HFFc6 (cell line): ENCODE measurements around the gene SLC10A1. TPM values are rescaled to one million over a fixed set of nuclear protein-coding genes. Genes with fewer than 3 reads are reported as not detected.

ENCODE experiments used
- DNase-seq: peaks from one replicate; pipeline ENCODE4 v3.0.0-alpha.2; 2018
- H3K27ac Mint-ChIP-seq: 2 replicates; pipeline ENCODE4 v1.8.0; 2020; ENCODE audit warnings: mild to moderate bottlenecking, mixed read lengths
- H3K27me3 Mint-ChIP-seq: 2 replicates; pipeline ENCODE4 v1.8.0; 2021; ENCODE audit warnings: mild to moderate bottlenecking, moderate library complexity, mixed read lengths; ENCODE audit not compliant: insufficient read depth
- H3K36me3 Mint-ChIP-seq: 2 replicates; pipeline ENCODE4 v1.8.0; 2021; ENCODE audit warnings: low read depth, mixed read lengths
- H3K4me1 Mint-ChIP-seq: 2 replicates; pipeline ENCODE4 v1.8.0; 2020; ENCODE audit warnings: low read depth, mixed read lengths
- H3K4me3 Mint-ChIP-seq: 2 replicates; pipeline ENCODE4 v1.8.0; 2020; ENCODE audit warnings: mild to moderate bottlenecking, moderate library complexity, mixed read lengths
- H3K9me3 Mint-ChIP-seq: 2 replicates; pipeline ENCODE4 v1.8.0; 2020; ENCODE audit warnings: mild to moderate bottlenecking, mixed read lengths
- CTCF ChIP-seq: fragments of 200-600 bp; sonication (generic); IDR thresholded peaks from 2 replicates; pipeline ENCODE4 v1.5.0; 2021; ENCODE audit warnings: antibody characterized with exemption, mild to moderate bottlenecking
- total RNA-seq, 6 experiments: library from RNA; stranded (reverse); fragmentation: NEBNext Ultra II Directional; extraction: Animal tissue kit (Norgen Biotek cat#: 25700); gene quantifications; 2 replicates in 1 of 6; 3 replicates in 5 of 6; pipeline ENCODE4 v1.2.3, GENCODE V29; 2021

The SLC10A1 gene
- total RNA-seq, 6 experiments from 2014 or later, result not detected

DNA sequence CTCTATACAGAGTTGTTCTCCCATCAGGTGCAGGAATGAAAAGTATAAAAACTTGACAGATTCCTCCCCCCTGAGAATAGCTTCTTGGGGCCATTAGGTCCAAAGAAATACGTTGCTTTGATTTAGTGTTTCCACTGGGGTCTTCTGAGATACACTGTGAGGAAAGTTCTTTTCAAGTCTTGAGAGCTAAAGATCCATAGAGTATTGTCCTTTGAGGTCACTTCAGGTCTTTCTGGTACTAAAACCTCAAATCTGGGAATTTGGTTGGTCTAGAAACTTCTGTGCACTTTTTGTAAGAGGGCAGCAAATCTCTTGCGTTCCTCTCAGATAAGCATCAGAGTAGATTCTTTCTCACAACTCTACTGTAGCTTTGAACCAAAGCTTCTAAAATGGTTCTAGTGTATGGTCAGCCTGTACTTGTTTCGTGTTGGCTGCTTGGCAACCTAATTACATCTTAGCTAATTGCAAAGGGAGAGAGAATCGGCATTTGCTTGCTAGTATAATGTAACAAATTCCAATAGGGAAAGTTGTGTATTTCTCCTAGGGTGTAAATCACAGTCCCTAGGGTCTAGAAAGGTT, 20.1 kb downstream of the SLC10A1 start:
- no peak for TF ChIP-seq CTCF
- Mint-ChIP-seq H3K36me3 (peaks cover 74% of the 10 kb centered on the region), H3K27ac (peak overlapping the region; percentile 2; the same call in 1 of the 2 replicates), H3K27me3 (peaks cover 15% of the 10 kb centered on the region; the same call in 1 of the 2 replicates), H3K4me1 (peaks cover 16% of the 10 kb centered on the region; the same call in 1 of the 2 replicates), H3K4me3 (no peak overlapping the region), H3K9me3 (no peaks in the 10 kb centered on the region)
- DNase-seq, result no peak

- Mint-ChIP-seq H3K9me3 (no peaks in the 10 kb centered on the region), H3K4me3 (no peak overlapping the region), H3K36me3 (peaks cover 79% of the 10 kb centered on the region), H3K27ac (peak overlapping the region; percentile 26; the same call in 1 of the 2 replicates), H3K4me1 (peaks cover 29% of the 10 kb centered on the region), H3K27me3 (peaks cover 15% of the 10 kb centered on the region; the same call in 1 of the 2 replicates)
- no peak for TF ChIP-seq CTCF
- DNase-seq, result no peak
Observed at GRCh38 chr14:69775012-69775411, 22.0 kb downstream of the SLC10A1 start.

GRCh38 chr14:69773571-69774276, 23.3 kb downstream of the SLC10A1 start:
- Mint-ChIP-seq H3K4me3 (no peak overlapping the region), H3K9me3 (no peaks in the 10 kb centered on the region), H3K4me1 (peaks cover 38% of the 10 kb centered on the region), H3K27me3 (peaks cover 11% of the 10 kb centered on the region; the same call in 1 of the 2 replicates), H3K36me3 (peaks cover 85% of the 10 kb centered on the region), H3K27ac (peak overlapping the region; percentile 24; the same call in 1 of the 2 replicates)
- no peak for TF ChIP-seq CTCF
- DNase-seq, result no peak

DNA sequence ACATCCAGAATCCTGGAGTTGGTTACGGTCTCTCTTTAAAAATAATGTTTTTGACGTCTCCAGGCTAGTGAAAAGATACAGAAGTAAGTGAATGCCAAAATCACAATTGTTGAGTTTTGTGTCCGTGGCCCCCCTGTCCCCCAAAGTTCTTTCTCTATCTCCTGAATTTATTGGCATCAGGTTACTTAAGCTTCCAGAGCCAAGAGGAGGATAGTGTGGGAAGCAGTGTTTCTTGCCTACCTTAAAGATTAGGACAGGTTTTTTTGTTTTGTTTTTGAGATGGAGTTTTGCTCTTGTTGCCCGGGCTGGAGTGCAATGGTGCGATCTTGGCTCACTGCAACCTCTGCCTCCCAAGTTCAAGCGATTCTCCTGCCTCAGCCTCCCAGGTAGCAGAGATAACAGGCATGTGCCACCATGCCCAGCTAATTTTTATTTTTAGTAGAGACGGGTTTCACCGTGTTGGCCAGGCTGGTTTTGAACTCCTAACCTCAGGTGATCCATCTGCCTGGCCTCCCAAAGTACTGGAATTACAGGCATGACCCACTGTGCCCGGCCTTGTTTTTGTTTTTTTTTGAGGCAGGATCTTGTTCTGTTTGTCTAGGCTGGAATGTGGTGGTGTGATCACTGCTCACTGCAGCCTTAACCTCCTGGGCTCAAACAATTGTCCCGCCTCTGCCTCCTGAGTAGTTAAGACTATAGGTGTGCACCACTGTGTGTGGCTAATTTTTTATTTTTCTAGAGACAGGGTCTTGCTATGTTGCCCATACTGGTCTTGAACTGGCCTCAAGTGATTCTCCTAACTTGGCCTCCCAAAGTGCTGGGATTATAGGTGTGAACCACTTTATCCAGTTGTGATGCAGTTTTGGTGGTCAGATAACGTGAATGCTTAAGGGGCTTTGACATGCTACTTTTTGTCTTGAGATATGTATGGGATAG, 24.7 kb downstream of the SLC10A1 start:
- H3K4me1 Mint-ChIP-seq, result peaks cover 48% of the 10 kb centered on the region
- peaks cover 89% of the 10 kb centered on the region for H3K36me3 Mint-ChIP-seq
- no peak for TF ChIP-seq CTCF
- peak overlapping the region; percentile 38; the same call in 1 of the 2 replicates for H3K27ac Mint-ChIP-seq
- H3K27me3 Mint-ChIP-seq, result peaks cover 19% of the 10 kb centered on the region
- no peak overlapping the region for H3K4me3 Mint-ChIP-seq
- peaks cover 3% of the 10 kb centered on the region for H3K9me3 Mint-ChIP-seq
- DNase-seq, result no peak

- Mint-ChIP-seq H3K4me1 (peaks cover 49% of the 10 kb centered on the region), H3K27me3 (peaks cover 24% of the 10 kb centered on the region), H3K27ac (no peak overlapping the region; the same call in 1 of the 2 replicates), H3K9me3 (peaks cover 7% of the 10 kb centered on the region), H3K36me3 (peaks cover 82% of the 10 kb centered on the region), H3K4me3 (peak overlapping the region; percentile 5; the same call in 1 of the 2 replicates)
- TF ChIP-seq CTCF, result no peak
- DNase-seq, result no peak
Observed at GRCh38 chr14:69771136-69771535, 25.9 kb downstream of the SLC10A1 start.
